HG02970 (cell line): ENCODE measurements around the gene PUS7.
"Not testable (repeated sequence)": the region's sequence is repeated elsewhere in the genome, so short reads cannot be mapped to it uniquely, and the experiment has no call there.

Source experiments
- ATAC-seq: cut with Tn5 transposase; IDR thresholded peaks from one replicate; pipeline ENCODE4 v1.9.1; 2021; ENCODE audit warnings: mild to moderate bottlenecking, moderate library complexity, moderate number of reproducible peaks; ENCODE audit not compliant: unreplicated experiment, low FRiP score

PUS7 gene

DNA sequence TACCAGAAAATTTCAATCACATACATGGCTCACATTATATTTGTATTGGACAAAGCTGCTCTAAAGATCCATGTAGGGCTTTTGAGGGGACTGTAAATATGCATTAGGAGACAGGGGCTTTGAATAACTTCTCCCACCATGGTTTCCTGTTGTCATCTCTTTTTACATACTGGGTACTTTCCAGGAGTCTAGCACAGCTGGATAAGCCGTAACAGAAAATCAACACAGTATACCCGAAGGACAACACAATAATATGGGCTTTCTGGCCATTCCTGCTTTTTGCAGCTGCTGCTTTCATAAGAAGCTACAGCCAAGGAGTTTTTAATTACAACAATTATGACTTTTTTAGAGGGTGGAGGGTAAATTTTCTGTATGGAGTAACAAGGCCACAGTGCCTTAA is 70.0 kb downstream of the PUS7 start:
- ATAC-seq = no peak

DNA sequence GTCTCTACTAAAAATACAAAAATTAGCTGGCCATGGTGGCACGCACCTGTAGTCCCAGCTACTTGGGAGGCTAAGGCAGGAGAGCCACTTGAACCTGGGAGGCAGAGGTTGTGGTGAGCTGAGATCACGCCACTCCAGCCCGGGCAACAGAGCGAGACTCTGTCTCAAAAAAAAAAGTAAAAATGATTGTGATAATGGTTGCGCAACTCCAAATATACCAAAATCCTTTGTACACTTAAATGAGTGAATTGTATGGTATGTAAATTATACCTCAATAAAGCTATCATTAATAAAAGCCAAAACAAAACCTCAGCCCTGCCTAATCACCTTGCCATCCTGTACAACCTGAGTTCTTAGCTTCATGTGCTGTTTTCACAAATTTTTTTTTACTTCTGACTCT is 71.2 kb downstream of the PUS7 start:
- not testable (repeated sequence) for ATAC-seq

DNA sequence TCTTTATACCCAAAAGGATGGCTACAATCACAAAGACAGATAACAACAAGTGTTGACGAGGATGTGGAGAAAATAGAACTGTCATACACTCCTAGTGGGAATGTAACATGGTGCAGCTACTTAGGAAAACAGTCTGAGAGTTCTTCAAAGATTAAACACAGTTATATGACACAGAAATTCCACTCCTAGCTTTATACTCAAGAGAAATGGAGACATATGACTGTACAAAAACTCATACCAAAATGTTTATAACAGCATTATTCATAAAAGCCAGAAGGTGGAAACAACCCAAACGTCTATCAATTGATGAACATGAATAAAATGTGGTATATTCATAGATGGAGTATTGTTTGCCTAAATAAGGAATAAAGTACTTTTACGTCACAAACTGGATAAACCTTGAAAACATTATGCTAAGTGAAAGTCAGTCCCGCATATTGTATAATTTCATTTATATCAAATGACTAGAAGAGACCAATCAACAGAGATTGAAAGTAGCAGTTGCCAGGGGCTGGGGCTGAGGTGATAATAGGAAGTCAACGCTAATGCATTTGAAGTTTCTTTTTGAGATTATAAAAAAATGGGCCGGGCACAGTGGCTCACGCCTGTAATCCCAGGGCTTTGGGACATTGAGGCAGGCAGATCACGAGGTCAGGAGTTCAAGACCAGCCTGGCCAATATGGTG is 71.8 kb downstream of the PUS7 start:
- no peak for ATAC-seq

DNA sequence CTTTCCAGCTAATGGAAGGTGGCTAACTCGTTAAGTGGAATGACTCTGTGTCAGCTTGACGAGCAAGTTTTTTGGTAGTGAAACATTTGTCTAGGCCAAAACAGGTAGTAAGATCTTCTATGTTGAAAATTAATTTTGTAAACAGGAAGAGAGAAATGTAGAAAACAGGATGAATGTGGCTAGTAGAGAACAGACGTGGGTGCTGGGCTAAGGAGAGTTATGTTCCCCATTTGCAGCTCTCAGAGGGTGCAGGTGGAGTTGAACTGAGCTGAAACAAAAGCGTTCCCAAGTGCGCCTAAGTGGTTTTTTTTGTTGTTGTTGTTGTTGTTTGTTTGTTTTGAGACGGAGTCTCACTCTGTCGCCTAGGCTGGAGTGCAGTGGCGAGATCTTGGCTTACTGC is 73.9 kb downstream of the PUS7 start:
- no peak for ATAC-seq

DNA sequence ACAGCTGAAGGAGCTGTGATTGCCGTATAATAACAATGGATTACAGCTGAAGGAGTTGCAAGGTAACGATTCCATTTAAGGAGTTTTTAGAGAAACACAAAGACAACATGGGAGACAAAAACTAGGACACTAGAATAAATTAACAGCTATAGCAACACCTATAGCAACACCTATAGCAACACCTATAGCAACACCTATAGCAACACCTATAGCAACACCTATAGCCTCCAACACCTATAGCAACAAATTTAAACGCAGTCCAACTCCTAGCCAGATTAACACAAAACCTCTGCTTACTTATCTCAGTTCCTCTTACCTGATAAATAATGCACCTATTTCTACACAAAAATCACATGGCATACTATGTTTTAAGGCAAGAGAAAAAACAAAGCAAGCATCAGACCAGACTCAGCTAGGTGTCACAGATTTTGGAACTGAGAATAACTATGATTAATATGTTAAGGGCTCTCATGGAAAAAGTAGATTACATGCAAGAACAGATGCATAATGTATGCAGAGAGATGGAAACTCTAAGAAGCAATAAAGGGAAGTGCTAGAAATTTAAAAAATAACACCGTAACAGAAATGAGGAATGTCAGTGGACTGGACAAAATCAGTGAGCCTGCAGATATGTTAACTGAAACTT is 77.6 kb downstream of the PUS7 start:
- ATAC-seq = no peak

DNA sequence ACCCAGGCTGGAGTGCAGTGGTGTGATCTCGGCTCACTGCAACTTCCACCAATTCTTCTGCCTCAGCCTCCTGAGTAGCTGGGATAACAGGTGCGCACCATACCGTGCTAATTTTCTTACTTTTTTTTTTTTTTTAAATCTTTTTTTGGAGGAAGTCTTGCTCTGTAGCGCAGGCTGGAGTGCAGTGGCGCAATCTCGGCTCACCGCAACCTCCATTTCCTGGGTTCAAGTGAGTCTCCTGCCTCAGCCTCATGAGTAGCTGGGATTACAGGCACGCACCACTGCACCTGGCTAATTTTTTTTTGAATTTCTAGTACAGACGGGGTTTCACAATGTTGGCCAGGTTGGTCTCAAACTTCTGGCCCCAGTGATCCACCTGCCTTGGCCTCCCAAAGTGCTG is 79.9 kb downstream of the PUS7 start:
- ATAC-seq = not testable (repeated sequence)

DNA sequence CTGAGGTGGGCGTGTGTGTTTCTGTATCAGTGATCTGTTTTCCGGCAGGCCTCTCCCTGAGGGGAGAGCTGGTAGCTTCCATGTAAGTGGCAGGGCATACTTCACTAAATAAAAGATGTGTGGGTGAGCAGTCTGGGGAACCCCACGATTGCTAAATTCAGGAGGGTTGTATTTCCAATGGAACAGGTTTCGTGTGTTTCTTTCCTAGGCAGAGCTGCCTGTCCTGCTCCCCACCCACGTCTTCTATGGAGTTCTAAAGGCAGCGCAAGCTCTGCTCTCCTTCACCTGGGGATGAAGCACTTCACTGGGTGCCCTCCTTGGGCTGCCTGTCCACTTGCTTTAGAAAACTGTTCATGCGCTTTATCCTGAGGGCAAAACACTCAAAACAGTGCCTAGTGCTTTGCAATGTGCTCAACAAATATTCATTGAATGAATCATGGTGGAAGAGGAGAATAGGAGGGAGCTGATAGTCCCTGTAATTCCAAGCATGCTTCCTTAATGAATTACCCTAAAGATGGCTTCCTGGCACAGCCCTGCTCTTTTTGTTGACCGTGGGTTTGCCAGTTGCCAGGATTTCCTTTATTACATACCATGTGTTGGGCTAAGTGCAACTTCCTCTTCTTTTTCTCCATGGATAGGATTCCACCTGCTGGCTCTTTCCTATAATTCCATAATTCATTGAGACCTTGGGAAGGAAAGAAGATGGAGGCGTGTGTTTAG is 82.7 kb downstream of the PUS7 start:
- no peak for ATAC-seq

DNA sequence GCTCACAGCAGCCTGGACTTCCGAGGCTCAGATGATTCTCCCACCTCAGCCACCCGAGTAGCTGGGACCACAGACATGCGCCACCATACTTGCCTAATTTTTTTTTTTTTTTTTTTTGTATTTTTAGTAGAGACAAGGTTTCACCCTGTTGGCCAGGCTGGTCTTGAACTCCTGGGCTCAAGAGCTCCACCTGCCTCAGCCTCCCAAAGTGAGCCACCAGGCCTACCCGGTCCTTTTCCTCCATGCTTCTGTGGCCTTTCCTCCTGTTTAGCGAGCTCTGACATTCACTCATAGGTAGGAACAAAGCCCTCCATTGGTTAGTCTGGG is 83.3 kb downstream of the PUS7 start:
- no peak for ATAC-seq

DNA sequence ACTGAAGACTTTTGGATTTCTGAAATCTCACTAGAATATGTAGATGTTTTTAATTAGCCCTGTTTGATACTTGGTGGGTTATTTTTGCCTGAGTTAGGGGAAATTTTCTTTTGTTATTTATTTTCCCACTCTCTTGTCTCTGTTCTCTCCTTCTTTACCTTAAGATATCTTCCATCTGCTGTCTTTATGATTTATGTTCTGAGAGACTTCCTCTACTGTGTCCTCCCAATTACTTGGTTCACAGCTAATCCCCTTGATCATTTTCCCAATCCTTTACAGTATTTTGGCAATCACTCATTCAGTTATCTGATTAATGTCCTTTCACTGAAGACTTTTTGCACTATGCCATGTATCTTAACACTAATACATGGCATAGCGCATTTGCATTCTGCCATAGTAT is 83.8 kb downstream of the PUS7 start:
- ATAC-seq = no peak

DNA sequence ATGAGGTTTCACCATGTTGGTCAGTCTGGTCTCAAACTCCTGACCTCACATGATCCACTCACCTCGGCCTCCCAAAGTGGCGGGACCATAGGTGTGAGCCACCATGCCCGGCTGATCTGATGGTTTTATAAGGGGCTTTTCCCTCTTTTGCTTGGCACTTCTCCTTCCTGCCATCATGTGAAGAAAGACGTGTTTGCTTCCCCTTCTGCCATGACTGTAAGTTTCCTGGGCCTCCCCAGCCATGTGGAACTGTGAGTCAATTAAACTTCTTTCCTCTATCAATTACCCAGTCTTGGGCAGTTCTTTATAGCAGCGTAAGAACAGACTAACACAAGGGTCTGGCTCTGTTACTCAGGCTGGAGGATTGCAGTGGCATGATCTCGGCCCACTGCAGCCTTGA is 84.7 kb downstream of the PUS7 start:
- ATAC-seq = not testable (repeated sequence)

DNA sequence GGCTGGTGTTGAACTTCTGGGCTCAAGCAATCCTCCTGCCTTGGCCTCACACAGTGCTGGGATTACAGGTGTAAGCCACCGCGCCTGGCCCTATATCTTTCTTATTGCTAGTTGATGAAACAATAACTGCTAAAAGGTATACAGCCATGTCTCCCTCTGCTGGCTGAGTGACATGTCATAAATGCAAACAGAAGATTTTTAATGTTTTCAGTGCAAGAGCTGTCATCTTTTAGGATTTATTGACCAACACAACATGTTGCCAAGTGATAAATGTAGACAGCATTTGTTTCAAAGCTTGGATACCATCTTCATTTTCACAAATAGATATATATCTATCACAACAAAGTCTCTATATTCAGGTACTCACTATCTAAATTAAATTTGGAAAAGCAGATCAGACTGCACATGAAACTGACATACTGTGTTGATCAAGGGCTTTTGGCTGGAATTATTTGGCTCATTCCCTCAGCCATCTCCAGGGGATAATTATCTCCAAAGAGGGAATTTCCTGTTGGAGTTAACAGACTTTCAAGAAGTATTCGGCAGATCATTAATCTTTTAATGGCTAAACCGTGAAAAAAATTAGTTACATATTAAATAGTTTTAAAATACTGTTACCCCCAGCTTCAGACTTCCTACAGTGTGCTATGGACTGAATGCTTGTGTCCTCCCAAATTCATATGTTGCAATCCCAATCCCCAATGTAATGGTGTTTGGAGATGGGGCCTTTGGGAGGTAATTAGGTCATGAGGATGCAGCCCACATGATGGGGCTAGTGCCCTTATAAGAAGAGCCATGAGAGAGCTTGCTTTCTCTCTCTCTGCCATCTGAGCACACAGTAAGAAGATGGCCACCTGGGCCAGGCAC is 92.1 kb downstream of the PUS7 start:
- no peak for ATAC-seq

DNA sequence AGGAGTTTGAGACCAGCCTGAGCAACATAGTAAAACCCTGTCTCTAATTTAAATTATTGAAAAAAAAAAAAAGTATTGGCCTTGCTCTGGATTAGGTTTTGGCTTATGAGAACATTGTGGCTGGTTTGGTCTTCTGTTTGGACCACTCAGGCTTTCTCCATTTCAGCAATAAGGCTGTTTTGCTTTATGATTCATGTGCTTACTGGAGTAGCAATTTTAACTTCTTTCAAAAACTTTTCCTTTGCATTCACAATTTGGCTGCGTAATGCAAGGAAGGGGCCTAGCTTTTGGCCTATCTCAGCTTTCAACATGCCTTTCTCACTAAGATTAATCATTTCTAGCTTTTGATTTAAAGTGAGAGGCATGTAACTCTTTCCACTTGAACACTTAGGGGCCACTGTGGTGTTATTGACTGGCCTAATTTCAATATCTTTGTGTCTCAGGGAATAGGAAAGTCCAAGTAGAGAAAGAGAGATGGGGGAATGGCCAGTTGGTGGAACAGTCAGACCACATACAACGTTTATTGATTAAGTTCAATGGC is 95.4 kb downstream of the PUS7 start:
- no peak for ATAC-seq

DNA sequence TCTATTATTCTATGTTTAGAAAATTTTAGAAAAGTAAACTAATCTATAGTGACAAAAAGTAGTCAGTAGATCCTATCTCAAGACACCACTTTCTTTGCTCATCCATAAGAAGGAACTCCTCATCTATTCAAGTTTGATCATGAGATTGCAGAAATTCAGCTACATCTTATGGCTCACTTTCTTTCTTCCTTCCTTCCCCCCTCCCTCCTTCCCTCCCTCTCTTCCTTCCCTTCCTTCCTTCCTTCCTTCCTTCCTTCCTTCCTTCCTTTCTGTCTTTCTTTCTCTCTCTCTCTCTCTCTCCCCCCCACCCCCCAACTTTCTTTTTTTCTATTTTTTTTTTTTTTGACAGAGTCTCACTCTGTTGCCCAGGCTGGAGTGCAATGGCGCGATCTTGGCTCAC is 98.1 kb downstream of the PUS7 start:
- no peak for ATAC-seq

DNA sequence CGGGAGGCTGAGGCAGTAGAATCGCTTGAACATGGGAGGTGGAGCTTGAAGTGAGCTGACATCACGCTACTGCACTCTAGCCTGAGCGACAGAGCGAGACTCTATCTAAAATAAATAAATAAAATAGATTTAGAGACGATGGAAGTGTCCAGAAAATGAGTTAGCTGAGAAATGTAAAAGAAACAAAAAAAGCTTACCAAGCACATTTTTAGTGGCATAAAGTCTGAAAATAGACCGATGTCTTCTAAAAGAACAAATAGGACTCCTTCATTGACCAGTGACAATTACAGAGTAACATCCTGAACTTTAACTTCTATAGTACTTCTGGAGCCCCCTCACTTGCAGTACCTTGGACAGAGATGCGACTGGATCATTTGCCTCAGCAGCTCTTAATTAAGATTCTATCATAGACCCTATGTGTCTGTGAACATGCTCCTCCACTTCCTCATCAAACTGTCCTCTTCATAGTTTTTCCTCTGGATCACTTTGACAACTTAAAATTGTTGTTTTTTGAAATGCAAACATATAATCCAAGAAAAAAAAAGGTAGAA is 108.1 kb downstream of the PUS7 start:
- ATAC-seq = no peak

DNA sequence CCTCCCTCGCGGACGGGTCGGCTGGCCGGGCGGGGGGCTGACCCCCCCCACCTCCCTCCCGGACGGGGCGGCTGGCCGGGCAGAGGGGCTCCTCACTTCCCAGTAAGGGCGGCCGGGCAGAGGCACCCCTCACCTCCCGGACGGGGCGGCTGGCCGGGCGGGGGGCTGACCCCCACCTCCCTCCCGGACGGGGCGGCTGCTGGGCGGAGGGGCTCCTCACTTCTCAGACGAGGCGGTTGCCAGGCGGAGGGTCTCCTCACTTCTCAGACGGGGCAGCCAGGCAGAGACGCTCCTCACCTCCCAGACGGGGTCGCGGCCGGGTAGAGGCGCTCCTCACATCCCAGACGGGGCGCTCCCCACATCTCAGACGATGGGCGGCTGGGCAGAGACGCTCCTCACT is 111.3 kb downstream of the PUS7 start:
- ATAC-seq = not testable (repeated sequence)

DNA sequence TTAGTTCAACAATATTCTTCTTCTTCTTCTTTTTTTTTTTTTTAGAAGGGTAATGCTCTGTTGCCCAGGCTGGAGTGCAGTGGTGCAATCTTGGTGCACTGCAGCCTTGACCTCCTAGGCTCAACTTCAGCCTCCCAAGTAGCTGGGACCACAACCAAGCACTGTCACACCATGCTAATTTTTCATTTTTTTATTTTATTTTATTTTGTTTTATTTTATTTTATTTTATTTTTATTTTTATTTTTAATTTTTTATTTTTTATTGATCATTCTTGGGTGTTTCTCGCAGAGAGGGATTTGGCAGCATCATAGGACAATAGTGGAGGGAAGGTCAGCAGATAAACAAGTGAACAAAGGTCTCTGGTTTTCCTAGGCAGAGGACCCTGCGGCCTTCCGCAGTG is 112.3 kb downstream of the PUS7 start:
- ATAC-seq = not testable (repeated sequence)

DNA sequence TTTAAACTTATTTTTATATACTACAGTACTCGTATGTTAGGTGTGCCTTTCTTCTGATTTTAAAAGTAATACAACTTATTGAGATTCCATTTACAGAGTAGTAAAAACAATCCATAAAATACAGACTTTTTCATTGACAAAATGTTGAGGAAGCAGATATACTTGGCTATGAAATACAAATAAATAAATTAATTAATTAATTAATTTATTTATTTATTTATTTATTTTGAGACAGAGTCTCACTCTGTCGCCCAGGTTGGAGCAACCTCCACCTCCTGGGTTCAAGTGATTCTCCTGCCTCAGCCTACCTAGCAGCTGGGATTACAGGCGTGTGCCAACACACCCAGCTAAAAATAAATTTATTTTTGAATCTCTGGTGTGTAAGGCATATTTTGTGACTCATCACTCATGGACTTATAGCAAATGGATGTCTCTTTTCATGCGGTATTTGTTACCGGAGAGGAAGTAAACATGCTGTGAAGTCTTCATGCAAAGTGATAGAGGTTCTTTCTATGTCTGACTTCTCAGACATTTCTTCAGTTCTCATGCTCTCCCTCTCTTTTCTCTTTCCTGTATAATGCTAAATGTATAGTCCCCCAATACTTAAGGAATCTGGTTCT is 113.2 kb downstream of the PUS7 start:
- ATAC-seq = no peak
